ENCODE measurements around the gene ADA. TPM values are rescaled to one million over a fixed set of nuclear protein-coding genes. Genes with fewer than 3 reads are reported as not detected.

The ADA gene
- total RNA-seq, 1 experiment from 2014 or later = 13.0 TPM

DNA sequence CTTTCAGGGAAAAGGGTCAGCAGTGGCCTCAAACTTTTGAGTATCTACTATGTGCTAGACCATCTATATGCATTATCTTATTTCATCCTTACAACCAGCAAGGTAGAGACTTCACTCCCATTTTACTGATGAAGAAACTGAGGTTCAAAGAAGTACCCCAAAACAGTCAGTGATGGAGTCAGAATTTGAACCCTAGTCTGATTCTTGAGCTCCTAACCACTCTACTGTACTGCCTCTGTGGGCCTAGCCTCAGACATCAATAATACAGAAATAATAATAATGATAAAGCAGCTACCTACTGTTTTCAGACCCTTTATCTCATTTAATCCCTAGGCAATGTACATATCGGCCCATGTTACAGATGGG is 8.4 kb downstream of the ADA start:
- Histone ChIP-seq H3F3A (ENCODE audit: low read length, unreplicated experiment) (no peaks in the 10 kb centered on the region), H3K9me2 (replicated peaks; ENCODE audit: low read length) (no peaks in the 10 kb centered on the region), H3K4me1 (ENCODE audit: insufficient read depth, low read length) (peaks cover 31% of the 10 kb centered on the region), H3K27ac (ENCODE audit: low read length) (peak overlapping the region; percentile 88), H3K4me3 (ENCODE audit: low read length) (no peak overlapping the region), H3K9ac (ENCODE audit: low read length) (peak overlapping the region; percentile 64), H3K36me3 (ENCODE audit: low read depth, low read length) (no peaks in the 10 kb centered on the region), H3K27me3 (ENCODE audit: low read length) (no peaks in the 10 kb centered on the region), H3K4me2 (ENCODE audit: low read length) (peak overlapping the region; percentile 68), H3K9me3 (ENCODE audit: low read length) (no peaks in the 10 kb centered on the region), H2AFZ (ENCODE audit: low read length) (no peak overlapping the region), H3K79me2 (ENCODE audit: low read length) (0 out of 2 replicates have a peak, but pooled peaks cover 3% of the 10 kb centered on the region), H4K20me1 (ENCODE audit: low read length) (no peaks in the 10 kb centered on the region)
- TF ChIP-seq, protein P1, sequence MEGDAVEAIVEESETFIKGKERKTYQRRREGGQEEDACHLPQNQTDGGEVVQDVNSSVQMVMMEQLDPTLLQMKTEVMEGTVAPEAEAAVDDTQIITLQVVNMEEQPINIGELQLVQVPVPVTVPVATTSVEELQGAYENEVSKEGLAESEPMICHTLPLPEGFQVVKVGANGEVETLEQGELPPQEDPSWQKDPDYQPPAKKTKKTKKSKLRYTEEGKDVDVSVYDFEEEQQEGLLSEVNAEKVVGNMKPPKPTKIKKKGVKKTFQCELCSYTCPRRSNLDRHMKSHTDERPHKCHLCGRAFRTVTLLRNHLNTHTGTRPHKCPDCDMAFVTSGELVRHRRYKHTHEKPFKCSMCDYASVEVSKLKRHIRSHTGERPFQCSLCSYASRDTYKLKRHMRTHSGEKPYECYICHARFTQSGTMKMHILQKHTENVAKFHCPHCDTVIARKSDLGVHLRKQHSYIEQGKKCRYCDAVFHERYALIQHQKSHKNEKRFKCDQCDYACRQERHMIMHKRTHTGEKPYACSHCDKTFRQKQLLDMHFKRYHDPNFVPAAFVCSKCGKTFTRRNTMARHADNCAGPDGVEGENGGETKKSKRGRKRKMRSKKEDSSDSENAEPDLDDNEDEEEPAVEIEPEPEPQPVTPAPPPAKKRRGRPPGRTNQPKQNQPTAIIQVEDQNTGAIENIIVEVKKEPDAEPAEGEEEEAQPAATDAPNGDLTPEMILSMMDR (conservative IDR thresholded peaks at IDR 0.05; ENCODE audit: low read depth, low read length) = no peak
- TF ChIP-seq EZH2 (IDR thresholded peaks at IDR 0.05; ENCODE audit: low read length, unreplicated experiment) (no peak), EZH2phosphoT487 (IDR thresholded peaks at IDR 0.05; ENCODE audit: borderline replicate concordance, low read length) (no peak)
- BruUV-seq (replicated peaks) = no TSS peak
- ChIA-PET CTCF (no interaction called here), POLR2A (ENCODE audit: unreplicated experiment) (no interaction called here)
- DNase-seq (no peak), ATAC-seq (no peak)
- intact Hi-C loops (cut with micrococcal nuclease) = no loop called here

DNA sequence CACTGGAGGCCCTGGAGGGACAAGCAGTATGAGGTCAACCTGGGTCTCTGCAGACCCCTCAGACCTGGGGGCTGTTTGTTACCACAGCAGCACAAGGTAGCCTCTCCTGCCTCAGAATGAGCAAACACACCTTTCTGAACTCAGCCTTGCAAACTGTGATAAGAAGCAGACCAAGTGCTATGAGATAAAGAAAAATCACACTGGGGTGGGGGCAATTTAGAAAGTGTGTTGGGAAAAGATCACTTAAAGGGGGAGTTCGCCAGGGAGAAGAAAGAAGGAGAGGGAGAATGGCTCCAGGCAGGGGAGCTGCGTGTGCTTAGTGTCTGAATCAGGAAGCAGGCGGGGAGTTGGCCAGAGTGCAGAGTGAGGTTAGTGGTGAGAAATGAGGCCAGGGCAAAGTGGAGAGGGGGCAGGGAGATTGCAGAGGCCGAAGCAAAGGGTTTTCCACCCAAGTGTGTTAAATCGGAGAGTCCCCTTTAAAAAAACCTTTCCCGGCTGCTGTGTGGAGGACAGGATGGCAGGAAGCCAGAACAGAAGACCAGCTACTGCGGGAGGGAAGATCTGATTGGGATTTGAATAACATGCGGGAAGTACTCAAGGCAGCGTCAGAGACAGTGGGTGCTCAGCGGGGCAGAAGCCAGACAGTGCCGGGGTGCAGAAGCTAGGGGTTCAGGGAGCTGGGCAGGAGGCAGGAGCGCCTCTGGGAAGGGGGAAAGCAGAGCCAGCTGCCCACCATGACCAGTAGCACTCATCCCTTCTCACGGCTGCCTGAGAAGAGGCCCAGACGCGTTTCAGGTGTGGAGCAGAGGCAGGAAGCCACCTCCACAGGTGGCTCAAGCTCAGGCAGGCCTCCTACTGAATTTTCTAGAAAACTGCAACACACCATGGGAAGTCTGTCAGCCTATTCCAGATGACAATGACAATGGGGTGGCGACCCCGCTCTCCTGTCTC is 9.0 kb downstream of the ADA start:
- peak overlapping the region; percentile 70 for H2AFZ ChIP-seq (ENCODE audit: low read length)
- 0 out of 2 replicates have a peak, but pooled peaks cover 3% of the 10 kb centered on the region for H3K79me2 ChIP-seq (ENCODE audit: low read length)
- H3K4me3 ChIP-seq (ENCODE audit: low read length) = no peak overlapping the region
- no peaks in the 10 kb centered on the region for H3F3A ChIP-seq (ENCODE audit: low read length, unreplicated experiment)
- TF ChIP-seq, protein P1 (conservative IDR thresholded peaks at IDR 0.05; ENCODE audit: low read depth, low read length) = no peak
- no peak for TF ChIP-seq EZH2 (IDR thresholded peaks at IDR 0.05; ENCODE audit: low read length, unreplicated experiment)
- no peak for TF ChIP-seq EZH2phosphoT487 (IDR thresholded peaks at IDR 0.05; ENCODE audit: borderline replicate concordance, low read length)
- H3K4me1 ChIP-seq (ENCODE audit: insufficient read depth, low read length) = peaks cover 31% of the 10 kb centered on the region
- no peaks in the 10 kb centered on the region for H3K36me3 ChIP-seq (ENCODE audit: low read depth, low read length)
- ATAC-seq = peak; percentile 56
- no peaks in the 10 kb centered on the region for H4K20me1 ChIP-seq (ENCODE audit: low read length)
- H3K4me2 ChIP-seq (ENCODE audit: low read length) = peak overlapping the region; percentile 68
- no peaks in the 10 kb centered on the region for H3K9me2 ChIP-seq (replicated peaks; ENCODE audit: low read length)
- no TSS peak for BruUV-seq (replicated peaks)
- ChIA-PET POLR2A (ENCODE audit: unreplicated experiment) (no interaction called here), CTCF (interaction anchor here (0.6 kb wide), 1 partner anchor 49 kb away, joined by 3 read pairs; no protein-coding TSS in a partner anchor)
- peak overlapping the region; percentile 88 for H3K27ac ChIP-seq (ENCODE audit: low read length)
- peak; percentile 50 for DNase-seq
- peak overlapping the region; percentile 64 for H3K9ac ChIP-seq (ENCODE audit: low read length)
- H3K9me3 ChIP-seq (ENCODE audit: low read length) = no peaks in the 10 kb centered on the region
- intact Hi-C loops (cut with micrococcal nuclease) = no loop called here
- no peaks in the 10 kb centered on the region for H3K27me3 ChIP-seq (ENCODE audit: low read length)

DNA sequence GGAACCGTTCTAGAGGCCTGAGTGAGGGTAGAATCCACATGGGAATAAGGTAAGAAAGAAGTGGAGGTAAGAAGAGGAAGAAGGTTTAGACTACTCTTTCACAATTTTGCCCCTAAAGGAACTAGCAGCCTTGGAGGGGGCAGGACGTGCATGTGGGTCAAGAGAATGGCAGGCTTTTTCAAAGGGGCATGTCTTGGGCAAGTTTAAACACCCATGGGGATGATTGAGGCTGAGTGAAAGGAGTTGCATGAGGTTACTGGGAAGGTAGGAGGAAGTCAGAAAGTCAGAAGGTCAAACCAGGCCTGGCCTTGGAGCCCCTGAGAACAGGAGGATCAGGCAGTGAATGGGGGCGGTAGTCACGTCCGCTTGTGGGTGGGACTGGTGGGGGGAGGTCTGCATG is 10.2 kb downstream of the ADA start:
- H3K9ac ChIP-seq (ENCODE audit: low read length) = no peak overlapping the region
- no peak overlapping the region for H3K4me3 ChIP-seq (ENCODE audit: low read length)
- no peaks in the 10 kb centered on the region for H3K9me3 ChIP-seq (ENCODE audit: low read length)
- H3K4me2 ChIP-seq (ENCODE audit: low read length) = no peak overlapping the region
- intact Hi-C loops (cut with micrococcal nuclease) = no loop called here
- POLR2A ChIA-PET (ENCODE audit: unreplicated experiment) = no interaction called here
- H3K27me3 ChIP-seq (ENCODE audit: low read length) = no peaks in the 10 kb centered on the region
- no peaks in the 10 kb centered on the region for H3K36me3 ChIP-seq (ENCODE audit: low read depth, low read length)
- no peaks in the 10 kb centered on the region for H3F3A ChIP-seq (ENCODE audit: low read length, unreplicated experiment)
- H3K4me1 ChIP-seq (ENCODE audit: insufficient read depth, low read length) = peaks cover 31% of the 10 kb centered on the region
- CTCF ChIA-PET = no interaction called here
- no peak overlapping the region for H3K27ac ChIP-seq (ENCODE audit: low read length)
- no peak for TF ChIP-seq EZH2 (IDR thresholded peaks at IDR 0.05; ENCODE audit: low read length, unreplicated experiment)
- no peak for TF ChIP-seq EZH2phosphoT487 (IDR thresholded peaks at IDR 0.05; ENCODE audit: borderline replicate concordance, low read length)
- TF ChIP-seq, protein P1 (conservative IDR thresholded peaks at IDR 0.05; ENCODE audit: low read depth, low read length) = no peak
- H2AFZ ChIP-seq (ENCODE audit: low read length) = no peak overlapping the region
- BruUV-seq (replicated peaks) = no TSS peak
- no peaks in the 10 kb centered on the region for H4K20me1 ChIP-seq (ENCODE audit: low read length)
- 0 out of 2 replicates have a peak, but pooled peaks cover 3% of the 10 kb centered on the region for H3K79me2 ChIP-seq (ENCODE audit: low read length)
- ATAC-seq (no peak), DNase-seq (no peak)
- no peaks in the 10 kb centered on the region for H3K9me2 ChIP-seq (replicated peaks; ENCODE audit: low read length)
